HL-60 (cell line): ENCODE measurements around the gene DZANK1.
"Not testable (repeated sequence)": the region's sequence is repeated elsewhere in the genome, so short reads cannot be mapped to it uniquely, and the experiment has no call there.

Experiments
- DNase-seq, 2 experiments: peaks; one replicate each; pipeline ENCODE4 v3.0.0-alpha.2; 2010 to 2020; ENCODE audit warnings: low read depth in 1 of 2, low spot score in 1 of 2
- H3K27ac ChIP-seq: fragments of 250-450 bp; sonication (Bioruptor Pico); replicated peaks from 2 replicates; pipeline ENCODE4 v1.5.1; 2020; ENCODE audit warnings: mild to moderate bottlenecking, moderate library complexity
- H3K27me3 ChIP-seq: fragments of 250-450 bp; sonication (Bioruptor Pico); 2 replicates; pipeline ENCODE4 v1.5.1; 2021; ENCODE audit warnings: mild to moderate bottlenecking, moderate library complexity; ENCODE audit not compliant: insufficient read depth, poor library complexity, severe bottlenecking
- H3K4me3 ChIP-seq: replicated peaks from 2 replicates; pipeline ENCODE4 v1.5.1; 2011; ENCODE audit warnings: mild to moderate bottlenecking, control low read depth, low read length; ENCODE audit not compliant: insufficient read depth
- GABPA ChIP-seq: IDR thresholded peaks from 2 replicates; pipeline ENCODE4 v1.6.1; 2012; ENCODE audit warnings: low read depth
- POLR2AphosphoS5 ChIP-seq: IDR thresholded peaks from 2 replicates; pipeline ENCODE4 v1.6.1; 2012; ENCODE audit warnings: low read depth
- SPI1 ChIP-seq: IDR thresholded peaks from 2 replicates; pipeline ENCODE4 v1.6.1; 2012; ENCODE audit warnings: low read depth, mild to moderate bottlenecking, borderline replicate concordance
- TF ChIP-seq, protein P1 (sequence below): IDR thresholded peaks from 2 replicates; pipeline ENCODE4 v1.6.1; 2012; ENCODE audit warnings: low read depth; ENCODE audit not compliant: insufficient replicate concordance
- TF ChIP-seq, protein P2 (sequence below): IDR thresholded peaks from one replicate; pipeline ENCODE4 v1.5.1; 2011; ENCODE audit warnings: low read length, control low read depth, inconsistent platforms; ENCODE audit not compliant: insufficient read depth

The DZANK1 gene

DNA sequence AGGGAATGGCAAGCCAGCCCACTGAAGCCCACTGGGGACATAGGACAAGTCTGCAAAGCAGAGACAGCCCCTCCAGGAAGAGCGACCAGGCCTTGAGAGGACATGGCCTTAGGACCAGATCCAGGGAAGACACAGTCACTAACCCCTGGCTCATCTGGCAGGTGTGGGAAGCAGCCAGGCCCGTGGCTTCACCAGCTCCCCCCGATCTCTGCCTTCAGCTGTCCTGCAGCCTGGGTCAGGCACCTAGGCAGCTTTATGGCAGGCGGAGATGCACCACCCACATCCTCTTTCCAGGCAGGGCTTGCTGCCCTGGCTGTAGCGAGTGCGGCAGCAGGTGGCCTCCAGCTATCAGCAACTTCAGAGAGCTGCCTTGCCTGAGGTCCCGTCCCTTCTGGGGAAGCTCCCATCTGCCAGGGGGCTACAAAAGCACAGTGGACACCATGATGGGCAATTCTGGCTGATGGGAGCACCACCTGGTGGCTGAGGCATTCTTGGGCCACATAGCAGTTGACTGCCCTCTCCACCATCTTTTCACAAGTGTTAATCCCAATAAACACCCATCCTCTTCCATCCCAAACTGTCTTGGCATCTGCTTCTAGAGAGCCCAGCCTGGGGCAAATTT, 85.8 kb downstream of the DZANK1 start:
- no peak for DNase-seq
- Histone ChIP-seq H3K27ac (no peak overlapping the region), H3K27me3 (no peaks in the 10 kb centered on the region), H3K4me3 (no peak overlapping the region)
- TF ChIP-seq, protein P1, sequence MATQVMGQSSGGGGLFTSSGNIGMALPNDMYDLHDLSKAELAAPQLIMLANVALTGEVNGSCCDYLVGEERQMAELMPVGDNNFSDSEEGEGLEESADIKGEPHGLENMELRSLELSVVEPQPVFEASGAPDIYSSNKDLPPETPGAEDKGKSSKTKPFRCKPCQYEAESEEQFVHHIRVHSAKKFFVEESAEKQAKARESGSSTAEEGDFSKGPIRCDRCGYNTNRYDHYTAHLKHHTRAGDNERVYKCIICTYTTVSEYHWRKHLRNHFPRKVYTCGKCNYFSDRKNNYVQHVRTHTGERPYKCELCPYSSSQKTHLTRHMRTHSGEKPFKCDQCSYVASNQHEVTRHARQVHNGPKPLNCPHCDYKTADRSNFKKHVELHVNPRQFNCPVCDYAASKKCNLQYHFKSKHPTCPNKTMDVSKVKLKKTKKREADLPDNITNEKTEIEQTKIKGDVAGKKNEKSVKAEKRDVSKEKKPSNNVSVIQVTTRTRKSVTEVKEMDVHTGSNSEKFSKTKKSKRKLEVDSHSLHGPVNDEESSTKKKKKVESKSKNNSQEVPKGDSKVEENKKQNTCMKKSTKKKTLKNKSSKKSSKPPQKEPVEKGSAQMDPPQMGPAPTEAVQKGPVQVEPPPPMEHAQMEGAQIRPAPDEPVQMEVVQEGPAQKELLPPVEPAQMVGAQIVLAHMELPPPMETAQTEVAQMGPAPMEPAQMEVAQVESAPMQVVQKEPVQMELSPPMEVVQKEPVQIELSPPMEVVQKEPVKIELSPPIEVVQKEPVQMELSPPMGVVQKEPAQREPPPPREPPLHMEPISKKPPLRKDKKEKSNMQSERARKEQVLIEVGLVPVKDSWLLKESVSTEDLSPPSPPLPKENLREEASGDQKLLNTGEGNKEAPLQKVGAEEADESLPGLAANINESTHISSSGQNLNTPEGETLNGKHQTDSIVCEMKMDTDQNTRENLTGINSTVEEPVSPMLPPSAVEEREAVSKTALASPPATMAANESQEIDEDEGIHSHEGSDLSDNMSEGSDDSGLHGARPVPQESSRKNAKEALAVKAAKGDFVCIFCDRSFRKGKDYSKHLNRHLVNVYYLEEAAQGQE = no peak
- TF ChIP-seq POLR2AphosphoS5 (no peak), SPI1 (no peak), GABPA (no peak)
- TF ChIP-seq, protein P2, sequence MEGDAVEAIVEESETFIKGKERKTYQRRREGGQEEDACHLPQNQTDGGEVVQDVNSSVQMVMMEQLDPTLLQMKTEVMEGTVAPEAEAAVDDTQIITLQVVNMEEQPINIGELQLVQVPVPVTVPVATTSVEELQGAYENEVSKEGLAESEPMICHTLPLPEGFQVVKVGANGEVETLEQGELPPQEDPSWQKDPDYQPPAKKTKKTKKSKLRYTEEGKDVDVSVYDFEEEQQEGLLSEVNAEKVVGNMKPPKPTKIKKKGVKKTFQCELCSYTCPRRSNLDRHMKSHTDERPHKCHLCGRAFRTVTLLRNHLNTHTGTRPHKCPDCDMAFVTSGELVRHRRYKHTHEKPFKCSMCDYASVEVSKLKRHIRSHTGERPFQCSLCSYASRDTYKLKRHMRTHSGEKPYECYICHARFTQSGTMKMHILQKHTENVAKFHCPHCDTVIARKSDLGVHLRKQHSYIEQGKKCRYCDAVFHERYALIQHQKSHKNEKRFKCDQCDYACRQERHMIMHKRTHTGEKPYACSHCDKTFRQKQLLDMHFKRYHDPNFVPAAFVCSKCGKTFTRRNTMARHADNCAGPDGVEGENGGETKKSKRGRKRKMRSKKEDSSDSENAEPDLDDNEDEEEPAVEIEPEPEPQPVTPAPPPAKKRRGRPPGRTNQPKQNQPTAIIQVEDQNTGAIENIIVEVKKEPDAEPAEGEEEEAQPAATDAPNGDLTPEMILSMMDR = no peak

DNA sequence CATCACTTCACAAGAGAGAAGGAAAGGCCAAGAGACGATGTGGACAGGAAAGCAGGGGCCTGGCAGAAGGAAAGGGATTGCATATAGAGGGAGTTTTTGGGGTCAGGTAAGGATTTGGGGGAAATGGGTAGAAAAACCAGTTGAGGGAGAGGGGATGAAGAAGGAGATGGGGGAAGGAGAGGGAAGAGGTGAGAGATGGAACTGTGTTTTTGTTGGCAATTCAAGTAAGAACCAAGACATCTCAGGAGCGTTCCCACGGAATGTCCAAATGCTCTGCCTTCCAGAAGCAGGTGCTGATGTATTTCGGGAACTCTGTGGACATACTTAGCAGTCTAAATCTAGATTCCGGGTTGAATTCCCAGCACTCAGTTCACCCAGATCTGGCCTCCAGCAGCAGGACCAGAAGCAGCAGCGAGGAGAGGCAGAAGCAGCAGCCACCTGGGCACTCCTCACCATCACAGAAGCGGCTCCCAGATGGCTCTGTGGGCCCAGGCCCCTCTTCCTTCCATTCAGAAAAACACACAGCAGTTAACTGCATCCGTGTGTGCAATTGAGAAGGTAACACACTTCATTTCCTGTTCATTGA, 88.8 kb downstream of the DZANK1 start:
- no peak for DNase-seq
- H3K4me3 ChIP-seq = no peak overlapping the region
- no peaks in the 10 kb centered on the region for H3K27me3 ChIP-seq
- no peak overlapping the region for H3K27ac ChIP-seq
- TF ChIP-seq, protein P1 = no peak
- TF ChIP-seq GABPA (no peak), POLR2AphosphoS5 (no peak), SPI1 (no peak)
- TF ChIP-seq, protein P2 = no peak

DNA sequence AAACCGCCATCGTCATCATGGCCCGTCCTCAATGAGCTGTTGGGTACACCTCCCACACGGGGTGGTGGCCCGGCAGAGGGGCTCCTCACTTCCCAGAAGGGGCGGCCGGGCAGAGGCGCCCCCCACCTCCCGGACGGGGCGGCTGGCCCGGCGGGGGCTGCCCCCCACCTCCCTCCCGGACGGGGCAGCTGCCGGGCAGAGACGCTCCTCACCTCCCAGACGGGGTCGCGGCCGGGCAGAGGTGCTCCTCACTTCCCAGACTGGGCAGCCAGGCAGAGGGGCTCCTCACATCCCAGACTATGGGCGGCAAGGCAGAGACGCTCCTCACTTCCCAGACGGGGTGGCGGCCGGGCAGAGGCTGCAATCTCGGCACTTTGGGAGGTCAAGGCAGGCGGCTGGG, 91.3 kb downstream of the DZANK1 start:
- H3K27me3 ChIP-seq, DNase-seq, H3K27ac ChIP-seq, H3K4me3 ChIP-seq: not testable (repeated sequence)

DNA sequence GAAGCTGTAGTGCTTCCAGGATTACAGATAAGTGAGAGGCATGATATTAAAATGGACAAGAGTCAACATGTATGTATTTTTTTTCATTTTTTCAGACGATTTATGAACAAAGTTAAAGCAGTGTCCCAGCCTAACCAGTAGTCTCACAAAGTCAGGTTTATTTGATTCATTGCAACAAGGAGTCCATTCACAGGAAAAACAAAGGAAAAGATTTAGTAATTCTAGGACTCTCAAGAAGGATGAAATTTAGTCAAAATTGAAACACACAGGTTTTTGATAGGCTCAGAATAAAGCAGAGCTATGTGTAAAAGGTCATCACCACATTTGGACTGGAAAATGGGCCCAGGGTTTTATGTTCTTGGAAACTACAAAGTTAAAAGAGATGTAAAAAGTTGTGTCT, 94.5 kb downstream of the DZANK1 start:
- TF ChIP-seq, protein P1 = no peak
- TF ChIP-seq GABPA (no peak), SPI1 (no peak), POLR2AphosphoS5 (no peak)
- TF ChIP-seq, protein P2 = no peak
- DNase-seq = no peak
- no peak overlapping the region for H3K27ac ChIP-seq

More for the DNA sequence above, 94.5 kb downstream of the DZANK1 start:
- Histone ChIP-seq H3K27me3 (peaks cover 2% of the 10 kb centered on the region), H3K4me3 (no peak overlapping the region)
